ENCODE measurements around the gene LYPD6B. TPM values are rescaled to one million over a fixed set of nuclear protein-coding genes. Genes with fewer than 3 reads are reported as not detected.
A peak's percentile ranks its signal among the peaks of the same experiment; 100 is the strongest.

The LYPD6B gene
- total and polyA plus RNA-seq, 2 donors (not counting 3 experiments of a cell fraction or from before 2014, with no cell fraction given) = not detected

DNA sequence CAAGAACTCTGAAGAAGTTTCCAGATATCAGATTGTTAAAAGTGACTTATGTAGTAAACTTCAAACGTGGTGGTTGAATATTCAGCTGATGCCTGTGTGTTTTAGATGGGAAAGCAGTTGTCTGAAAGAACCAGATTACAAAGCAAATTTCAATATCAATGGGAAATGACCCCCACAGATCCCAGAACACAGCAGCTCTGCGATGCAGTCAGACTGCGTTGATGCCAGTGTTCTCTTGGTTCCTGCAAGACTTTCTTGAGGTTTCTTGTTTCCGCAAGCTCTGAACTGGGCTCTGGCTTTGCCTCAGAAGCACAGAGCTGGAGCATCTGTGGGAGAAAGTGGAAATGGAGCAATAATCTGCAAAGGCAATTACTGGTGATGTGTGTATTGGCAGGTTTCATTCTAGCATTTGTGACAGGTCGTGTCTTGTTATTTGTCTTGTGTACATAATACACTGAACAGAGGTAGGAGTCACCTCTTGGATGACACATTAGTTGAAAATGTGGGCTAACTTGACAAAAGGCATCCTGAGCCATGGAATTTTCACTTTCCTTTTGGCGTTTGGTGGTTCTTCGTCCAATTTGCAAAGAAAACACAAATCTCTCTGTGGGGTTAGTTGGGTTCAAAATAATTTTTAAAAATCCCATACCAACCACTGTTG is 10.8 kb upstream of the LYPD6B start:
- Histone ChIP-seq H3K4me2 (ENCODE audit: insufficient read depth, low read length) (no peak overlapping the region), H3K9me3 (replicated peaks; ENCODE audit: control insufficient read depth, insufficient read depth, low read length) (no peaks in the 10 kb centered on the region), H3K4me1 (ENCODE audit: control insufficient read depth, extremely low read depth, insufficient read depth, low read length) (no peaks in the 10 kb centered on the region), H3K27ac (ENCODE audit: insufficient read depth, low read depth, low read length) (no peak overlapping the region), H3K4me3 (replicated peaks in 1 of 3; ENCODE audit: insufficient read depth in 1 of 3, low read depth in 1 of 3, low read length in 3 of 3) (no peak overlapping the region), H3K9ac (replicated peaks; ENCODE audit: extremely low read depth, insufficient read depth, low read length) (no peak overlapping the region), H4K20me1 (replicated peaks; ENCODE audit: control insufficient read depth, extremely low read depth, insufficient read depth, low read length) (no peaks in the 10 kb centered on the region), H3K27me3 (ENCODE audit: control insufficient read depth in 2 of 2, insufficient read depth in 2 of 2, low read length in 2 of 2) (peaks cover 3 to 6% of the 10 kb centered on the region in 2 experiments), H3K9me1 (replicated peaks; ENCODE audit: control insufficient read depth, extremely low read depth, insufficient read depth, low read length) (no peaks in the 10 kb centered on the region), H3K79me2 (ENCODE audit: control insufficient read depth, insufficient read depth, low read length) (no peaks in the 10 kb centered on the region), H3K36me3 (ENCODE audit: control insufficient read depth in 2 of 2, extremely low read depth in 1 of 2, insufficient read depth in 2 of 2, low read length in 2 of 2) (no peaks in the 10 kb centered on the region), H2AFZ (ENCODE audit: low read depth, low read length) (no peak overlapping the region)
- CTCF ChIA-PET = interaction anchor here (1.0 to 9.3 kb wide), 2 partner anchors 10 to 11 kb away, joined by 4 to 58 read pairs; no protein-coding TSS in a partner anchor
- FAIRE-seq (peak; percentile 8), DNase-seq (ENCODE audit: low read depth, low spot score) (no peak)
- intact Hi-C loops (cut with micrococcal nuclease) = no loop called here
- TF ChIP-seq GATA2 (IDR thresholded peaks at IDR 0.05; ENCODE audit: insufficient read depth, insufficient read length, low read depth, low read length) = no peak
- dilution Hi-C loops (cut with MboI; ENCODE audit: extremely low pct_ligation_motif_present, low sequenced_read_pairs) = no loop called here
- no TSS peak for BruUV-seq (replicated peaks)
- POLR2A ChIA-PET = no interaction called here

DNA sequence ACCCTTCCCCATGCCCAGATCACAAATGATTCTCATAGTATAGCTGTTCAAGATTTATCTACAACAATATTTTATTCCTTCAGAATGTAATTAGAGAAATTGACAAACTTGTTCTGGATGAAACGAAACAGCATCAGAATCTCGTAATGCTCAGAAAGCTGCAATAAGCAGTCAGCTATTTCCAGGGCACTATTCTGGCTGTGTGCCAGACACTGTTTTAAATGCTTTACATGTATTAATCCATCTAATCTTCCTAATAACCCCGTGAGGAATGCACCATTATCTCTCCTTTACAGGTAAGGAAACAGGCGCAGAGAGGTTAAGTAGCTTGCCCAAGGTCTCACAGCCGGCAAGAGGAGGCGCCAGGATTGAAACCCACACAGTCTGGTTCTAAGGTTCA is 10.1 kb upstream of the LYPD6B start:
- H3K27ac ChIP-seq (ENCODE audit: insufficient read depth, low read depth, low read length) = no peak overlapping the region
- no peaks in the 10 kb centered on the region for H3K79me2 ChIP-seq (ENCODE audit: control insufficient read depth, insufficient read depth, low read length)
- no peaks in the 10 kb centered on the region for H3K9me3 ChIP-seq (replicated peaks; ENCODE audit: control insufficient read depth, insufficient read depth, low read length)
- FAIRE-seq (no peak), DNase-seq (ENCODE audit: low read depth, low spot score) (no peak)
- H3K27me3 ChIP-seq (ENCODE audit: control insufficient read depth in 2 of 2, insufficient read depth in 2 of 2, low read length in 2 of 2) = peaks cover 3 to 6% of the 10 kb centered on the region in 2 experiments
- intact Hi-C loops (cut with micrococcal nuclease) (no loop called here), dilution Hi-C loops (cut with MboI; ENCODE audit: extremely low pct_ligation_motif_present, low sequenced_read_pairs) (no loop called here)
- no peak overlapping the region for H3K4me3 ChIP-seq (replicated peaks in 1 of 3; ENCODE audit: insufficient read depth in 1 of 3, low read depth in 1 of 3, low read length in 3 of 3)
- H3K4me2 ChIP-seq (ENCODE audit: insufficient read depth, low read length) = no peak overlapping the region
- ChIA-PET POLR2A (no interaction called here), CTCF (interaction anchor here (9.3 kb wide), 1 partner anchor 12 kb away, joined by 58 read pairs; no protein-coding TSS in a partner anchor)
- H3K4me1 ChIP-seq (ENCODE audit: control insufficient read depth, extremely low read depth, insufficient read depth, low read length) = no peaks in the 10 kb centered on the region
- no peak for TF ChIP-seq EZH2 (IDR thresholded peaks at IDR 0.05; ENCODE audit: borderline replicate concordance, low read depth, low read length, severe bottlenecking)
- TF ChIP-seq, protein P1, sequence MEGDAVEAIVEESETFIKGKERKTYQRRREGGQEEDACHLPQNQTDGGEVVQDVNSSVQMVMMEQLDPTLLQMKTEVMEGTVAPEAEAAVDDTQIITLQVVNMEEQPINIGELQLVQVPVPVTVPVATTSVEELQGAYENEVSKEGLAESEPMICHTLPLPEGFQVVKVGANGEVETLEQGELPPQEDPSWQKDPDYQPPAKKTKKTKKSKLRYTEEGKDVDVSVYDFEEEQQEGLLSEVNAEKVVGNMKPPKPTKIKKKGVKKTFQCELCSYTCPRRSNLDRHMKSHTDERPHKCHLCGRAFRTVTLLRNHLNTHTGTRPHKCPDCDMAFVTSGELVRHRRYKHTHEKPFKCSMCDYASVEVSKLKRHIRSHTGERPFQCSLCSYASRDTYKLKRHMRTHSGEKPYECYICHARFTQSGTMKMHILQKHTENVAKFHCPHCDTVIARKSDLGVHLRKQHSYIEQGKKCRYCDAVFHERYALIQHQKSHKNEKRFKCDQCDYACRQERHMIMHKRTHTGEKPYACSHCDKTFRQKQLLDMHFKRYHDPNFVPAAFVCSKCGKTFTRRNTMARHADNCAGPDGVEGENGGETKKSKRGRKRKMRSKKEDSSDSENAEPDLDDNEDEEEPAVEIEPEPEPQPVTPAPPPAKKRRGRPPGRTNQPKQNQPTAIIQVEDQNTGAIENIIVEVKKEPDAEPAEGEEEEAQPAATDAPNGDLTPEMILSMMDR (IDR thresholded peaks at IDR 0.05; ENCODE audit: extremely low read depth in 1 of 2, insufficient read depth in 1 of 2, low read depth in 1 of 2, low read length in 2 of 2) = no peak
- TF ChIP-seq MYC (IDR thresholded peaks at IDR 0.05; ENCODE audit: low read depth, low read length) = no peak
- TF ChIP-seq JUN (IDR thresholded peaks at IDR 0.05; ENCODE audit: borderline replicate concordance, insufficient read depth, insufficient read length, low read depth) = no peak
- no peak for TF ChIP-seq POLR2AphosphoS5 (IDR thresholded peaks at IDR 0.05; ENCODE audit: insufficient read depth, low read depth, low read length)
- no peak for TF ChIP-seq POLR2A (IDR thresholded peaks at IDR 0.05; ENCODE audit: low read depth, low read length)
- no peak for TF ChIP-seq GATA2 (IDR thresholded peaks at IDR 0.05; ENCODE audit: insufficient read depth, insufficient read length, low read depth, low read length)
- TF ChIP-seq FOS (IDR thresholded peaks at IDR 0.05; ENCODE audit: borderline replicate concordance, insufficient read depth, low read length) = no peak
- TF ChIP-seq, protein P2, sequence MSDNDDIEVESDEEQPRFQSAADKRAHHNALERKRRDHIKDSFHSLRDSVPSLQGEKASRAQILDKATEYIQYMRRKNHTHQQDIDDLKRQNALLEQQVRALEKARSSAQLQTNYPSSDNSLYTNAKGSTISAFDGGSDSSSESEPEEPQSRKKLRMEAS (IDR thresholded peaks at IDR 0.05; ENCODE audit: insufficient read depth, insufficient read length) = no peak
- H4K20me1 ChIP-seq (replicated peaks; ENCODE audit: control insufficient read depth, extremely low read depth, insufficient read depth, low read length) = no peaks in the 10 kb centered on the region
- H3K9ac ChIP-seq (replicated peaks; ENCODE audit: extremely low read depth, insufficient read depth, low read length) = no peak overlapping the region
- BruUV-seq (replicated peaks) = no TSS peak
- H3K36me3 ChIP-seq (ENCODE audit: control insufficient read depth in 2 of 2, extremely low read depth in 1 of 2, insufficient read depth in 2 of 2, low read length in 2 of 2) = no peaks in the 10 kb centered on the region
- H2AFZ ChIP-seq (ENCODE audit: low read depth, low read length) = no peak overlapping the region
- H3K9me1 ChIP-seq (replicated peaks; ENCODE audit: control insufficient read depth, extremely low read depth, insufficient read depth, low read length) = no peaks in the 10 kb centered on the region

Measured in endothelial cell of umbilical vein (primary cell).